GM18870 (cell line): ENCODE measurements around the gene PRKCB.
"Not testable (repeated sequence)": the region's sequence is repeated elsewhere in the genome, so short reads cannot be mapped to it uniquely, and the experiment has no call there.

ENCODE experiments used
- ATAC-seq: cut with Tn5 transposase; IDR thresholded peaks from one replicate; pipeline ENCODE4 v1.9.1; 2021; ENCODE audit warnings: moderate library complexity; ENCODE audit not compliant: unreplicated experiment

The PRKCB gene

GRCh38 chr16:23931199-23931598 is 95.4 kb downstream of the PRKCB start:
- no peak for ATAC-seq

- not testable (repeated sequence) for ATAC-seq
Observed at GRCh38 chr16:23933650-23934049, 97.9 kb downstream of the PRKCB start.

- ATAC-seq: no peak
Observed at GRCh38 chr16:23934610-23935236, 98.9 kb downstream of the PRKCB start.

GRCh38 chr16:23940111-23940510 is 104.3 kb downstream of the PRKCB start:
- no peak for ATAC-seq

GRCh38 chr16:23941025-23941424 is 105.2 kb downstream of the PRKCB start:
- no peak for ATAC-seq

- no peak for ATAC-seq
Observed at GRCh38 chr16:23941963-23942564, 106.3 kb downstream of the PRKCB start.

GRCh38 chr16:23943604-23944003 is 107.8 kb downstream of the PRKCB start:
- ATAC-seq: no peak

- no peak for ATAC-seq
Observed at GRCh38 chr16:23944381-23944780, 108.6 kb downstream of the PRKCB start.

GRCh38 chr16:23945243-23945642 is 109.5 kb downstream of the PRKCB start:
- ATAC-seq: no peak

GRCh38 chr16:23947838-23948237 is 112.1 kb downstream of the PRKCB start:
- no peak for ATAC-seq

- ATAC-seq: no peak
Observed at GRCh38 chr16:23948949-23949411, 113.2 kb downstream of the PRKCB start.

- ATAC-seq: no peak
Observed at GRCh38 chr16:23949630-23950290, 114.0 kb downstream of the PRKCB start.

- ATAC-seq: no peak
Observed at GRCh38 chr16:23950291-23950894, 114.6 kb downstream of the PRKCB start.

- no peak for ATAC-seq
Observed at GRCh38 chr16:23950898-23951297, 115.1 kb downstream of the PRKCB start.

- ATAC-seq: no peak
Observed at GRCh38 chr16:23952128-23952970, 116.6 kb downstream of the PRKCB start.

GRCh38 chr16:23952971-23953300 is 117.2 kb downstream of the PRKCB start:
- ATAC-seq: no peak

- no peak for ATAC-seq
Observed at GRCh38 chr16:23953476-23953875, 117.7 kb downstream of the PRKCB start.

- ATAC-seq: no peak
Observed at GRCh38 chr16:23955088-23955487, 119.3 kb downstream of the PRKCB start.

- ATAC-seq: no peak
Observed at GRCh38 chr16:23957287-23957686, 121.5 kb downstream of the PRKCB start.

GRCh38 chr16:23959072-23959751 is 123.4 kb downstream of the PRKCB start:
- ATAC-seq: no peak

- ATAC-seq: no peak
Observed at GRCh38 chr16:23959752-23960072, 123.9 kb downstream of the PRKCB start.
